Measurements from ENCODE around the gene NFATC2. TPM values are rescaled to one million over a fixed set of nuclear protein-coding genes. Genes with fewer than 3 reads are reported as not detected.

The NFATC2 gene
- total RNA-seq, 1 donor from 2014 or later = 0.89 TPM

- H3K27ac Mint-ChIP-seq (ENCODE audit: unreplicated experiment) = no peak overlapping the region
- TF ChIP-seq CTCF (IDR thresholded peaks at IDR 0.05) = no peak
- H3K36me3 Mint-ChIP-seq (ENCODE audit: unreplicated experiment) = no peaks in the 10 kb centered on the region
- no peak overlapping the region for H3K4me3 Mint-ChIP-seq (ENCODE audit: unreplicated experiment)
- DNase-seq (ENCODE audit: extremely low spot score, unreplicated experiment) = no peak
- no peaks in the 10 kb centered on the region for H3K27me3 Mint-ChIP-seq (ENCODE audit: unreplicated experiment)
- peaks cover 15% of the 10 kb centered on the region for H3K4me1 Mint-ChIP-seq (ENCODE audit: unreplicated experiment)
- H3K9me3 Mint-ChIP-seq (ENCODE audit: unreplicated experiment) = no peaks in the 10 kb centered on the region
Observed at GRCh38 chr20:51394706-51395105, 147.8 kb downstream of the NFATC2 start.

- H3K4me3 Mint-ChIP-seq (ENCODE audit: unreplicated experiment) = no peak overlapping the region
- no peaks in the 10 kb centered on the region for H3K9me3 Mint-ChIP-seq (ENCODE audit: unreplicated experiment)
- H3K36me3 Mint-ChIP-seq (ENCODE audit: unreplicated experiment) = no peaks in the 10 kb centered on the region
- no peaks in the 10 kb centered on the region for H3K27me3 Mint-ChIP-seq (ENCODE audit: unreplicated experiment)
- no peak for DNase-seq (ENCODE audit: extremely low spot score, unreplicated experiment)
- H3K27ac Mint-ChIP-seq (ENCODE audit: unreplicated experiment) = no peak overlapping the region
- peaks cover 15% of the 10 kb centered on the region for H3K4me1 Mint-ChIP-seq (ENCODE audit: unreplicated experiment)
- TF ChIP-seq CTCF (IDR thresholded peaks at IDR 0.05) = no peak
Observed at GRCh38 chr20:51393571-51393970, 148.9 kb downstream of the NFATC2 start.

GRCh38 chr20:51392614-51393186, 149.8 kb downstream of the NFATC2 start:
- H3K36me3 Mint-ChIP-seq (ENCODE audit: unreplicated experiment) = no peaks in the 10 kb centered on the region

GRCh38 chr20:51391926-51392325, 150.6 kb downstream of the NFATC2 start:
- DNase-seq (ENCODE audit: extremely low spot score, unreplicated experiment) = no peak
- TF ChIP-seq CTCF (IDR thresholded peaks at IDR 0.05) = no peak
- Mint-ChIP-seq H3K36me3 (ENCODE audit: unreplicated experiment) (no peaks in the 10 kb centered on the region), H3K27me3 (ENCODE audit: unreplicated experiment) (no peaks in the 10 kb centered on the region), H3K4me1 (ENCODE audit: unreplicated experiment) (peaks cover 13% of the 10 kb centered on the region), H3K27ac (ENCODE audit: unreplicated experiment) (no peak overlapping the region), H3K9me3 (ENCODE audit: unreplicated experiment) (no peaks in the 10 kb centered on the region), H3K4me3 (ENCODE audit: unreplicated experiment) (no peak overlapping the region)

More at GRCh38 chr20:51392614-51393186, 149.8 kb downstream of the NFATC2 start:
- no peak overlapping the region for H3K27ac Mint-ChIP-seq (ENCODE audit: unreplicated experiment)
- peaks cover 19% of the 10 kb centered on the region for H3K4me1 Mint-ChIP-seq (ENCODE audit: unreplicated experiment)
- H3K4me3 Mint-ChIP-seq (ENCODE audit: unreplicated experiment) = no peak overlapping the region
- no peaks in the 10 kb centered on the region for H3K27me3 Mint-ChIP-seq (ENCODE audit: unreplicated experiment)
- no peak for DNase-seq (ENCODE audit: extremely low spot score, unreplicated experiment)
- no peaks in the 10 kb centered on the region for H3K9me3 Mint-ChIP-seq (ENCODE audit: unreplicated experiment)
- no peak for TF ChIP-seq CTCF (IDR thresholded peaks at IDR 0.05)

GRCh38 chr20:51389543-51390264, 152.8 kb downstream of the NFATC2 start:
- no peaks in the 10 kb centered on the region for H3K36me3 Mint-ChIP-seq (ENCODE audit: unreplicated experiment)

More at GRCh38 chr20:51389543-51390264, 152.8 kb downstream of the NFATC2 start:
- no peak overlapping the region for H3K4me3 Mint-ChIP-seq (ENCODE audit: unreplicated experiment)
- no peaks in the 10 kb centered on the region for H3K9me3 Mint-ChIP-seq (ENCODE audit: unreplicated experiment)
- H3K27me3 Mint-ChIP-seq (ENCODE audit: unreplicated experiment) = no peaks in the 10 kb centered on the region
- TF ChIP-seq CTCF (IDR thresholded peaks at IDR 0.05) = no peak
- no peak for DNase-seq (ENCODE audit: extremely low spot score, unreplicated experiment)
- peaks cover 13% of the 10 kb centered on the region for H3K4me1 Mint-ChIP-seq (ENCODE audit: unreplicated experiment)
- no peak overlapping the region for H3K27ac Mint-ChIP-seq (ENCODE audit: unreplicated experiment)

Data from osteocyte (in vitro differentiated cells).